GM18861 (cell line): ENCODE data around the gene SPTB.

Source experiments
- ATAC-seq: cut with Tn5 transposase; IDR thresholded peaks from one replicate; pipeline ENCODE4 v1.9.1; 2021; ENCODE audit not compliant: unreplicated experiment

SPTB gene

DNA sequence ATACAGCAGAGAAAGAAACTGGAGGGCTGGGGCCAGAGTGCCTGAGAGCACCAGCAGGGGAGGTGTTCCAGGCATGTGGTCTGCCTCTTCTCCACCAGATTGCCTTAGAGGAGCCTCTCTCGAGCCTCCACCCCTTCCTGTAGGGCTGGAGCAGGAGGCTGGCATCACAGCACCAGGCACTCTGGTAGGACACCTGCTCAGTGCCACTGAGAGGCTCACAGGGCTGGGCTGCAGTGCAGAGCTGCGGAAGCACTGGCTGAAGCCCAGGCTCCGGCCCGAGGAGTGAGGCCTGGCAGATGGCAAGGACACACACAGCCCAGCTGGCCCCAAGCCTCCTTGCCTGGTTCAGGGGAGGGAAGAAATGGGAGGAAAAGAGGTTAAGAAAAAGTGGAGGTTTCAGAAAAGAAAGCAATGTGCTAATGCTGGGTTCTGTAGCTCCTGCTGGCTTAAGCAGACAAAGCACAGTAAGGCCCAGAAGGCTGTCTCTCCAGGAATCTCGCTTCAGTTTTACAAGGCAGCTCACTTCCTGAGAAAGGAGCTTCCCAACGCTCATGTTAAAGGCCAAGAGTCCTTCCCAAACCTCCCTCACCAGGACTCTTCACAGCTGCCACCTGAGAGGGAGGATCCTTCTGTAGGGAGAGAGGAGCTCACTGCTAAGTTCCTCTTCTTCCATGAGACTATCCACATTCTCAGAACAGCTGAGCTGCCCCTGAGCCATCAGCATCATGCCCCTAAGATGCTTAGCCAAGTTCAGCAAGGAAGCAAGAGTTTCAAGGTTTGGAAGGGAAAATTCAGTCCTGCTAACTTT, 23.8 kb downstream of the SPTB start:
- no peak for ATAC-seq

DNA sequence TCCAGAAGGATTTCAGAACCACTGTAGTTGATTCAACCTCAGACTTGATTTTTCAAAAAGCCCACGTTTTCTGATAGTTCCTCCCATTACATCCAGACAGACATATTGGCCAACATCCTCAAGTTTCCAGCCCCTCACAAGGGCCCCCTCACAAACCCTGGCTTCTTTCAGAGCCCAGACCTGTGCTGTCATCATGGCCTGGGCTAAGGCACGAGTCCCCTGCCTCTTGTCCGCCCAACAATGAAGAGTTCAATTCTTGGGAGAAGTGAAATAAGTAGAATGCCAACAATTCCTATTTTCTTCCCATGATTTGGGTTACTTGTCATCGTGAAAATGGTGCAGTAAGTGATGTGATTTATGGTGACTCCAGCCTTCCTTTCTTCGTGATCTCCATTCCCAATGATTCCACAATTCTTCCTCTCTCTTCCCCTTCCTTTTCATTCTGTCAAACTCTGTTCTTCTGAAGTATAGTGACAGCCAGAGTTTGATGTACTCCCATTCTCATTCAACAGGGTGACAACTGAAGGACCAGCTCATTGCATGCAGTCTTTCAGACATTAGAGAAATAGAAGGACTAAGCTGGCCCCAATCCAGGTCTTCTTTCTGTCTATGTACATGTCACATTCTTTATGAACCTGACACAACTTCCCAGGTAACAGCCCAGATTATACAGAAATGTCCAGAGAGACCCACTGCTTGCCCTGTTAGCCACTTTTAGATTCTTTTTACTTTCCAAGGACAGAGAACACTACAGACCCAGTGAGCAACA, 29.2 kb downstream of the SPTB start:
- no peak for ATAC-seq

DNA sequence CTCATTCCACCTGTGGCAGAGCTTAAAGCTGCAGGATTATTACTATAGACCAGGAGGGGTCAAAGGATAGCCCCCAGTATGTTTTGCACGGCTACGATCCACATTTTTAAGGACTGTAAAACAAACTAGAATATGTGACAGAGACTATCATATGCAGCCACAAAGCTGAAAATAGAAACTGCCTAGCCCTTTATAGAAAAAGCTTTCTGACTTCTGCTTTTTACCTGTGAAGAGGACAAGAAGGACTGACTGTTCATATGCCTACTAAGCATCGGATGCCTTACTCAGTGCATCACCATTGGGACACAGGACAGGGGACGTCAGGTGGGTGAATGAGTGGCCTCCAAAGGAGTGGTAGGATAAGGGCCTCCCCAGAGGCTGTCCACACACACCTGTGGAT, 29.8 kb downstream of the SPTB start:
- ATAC-seq = no peak

DNA sequence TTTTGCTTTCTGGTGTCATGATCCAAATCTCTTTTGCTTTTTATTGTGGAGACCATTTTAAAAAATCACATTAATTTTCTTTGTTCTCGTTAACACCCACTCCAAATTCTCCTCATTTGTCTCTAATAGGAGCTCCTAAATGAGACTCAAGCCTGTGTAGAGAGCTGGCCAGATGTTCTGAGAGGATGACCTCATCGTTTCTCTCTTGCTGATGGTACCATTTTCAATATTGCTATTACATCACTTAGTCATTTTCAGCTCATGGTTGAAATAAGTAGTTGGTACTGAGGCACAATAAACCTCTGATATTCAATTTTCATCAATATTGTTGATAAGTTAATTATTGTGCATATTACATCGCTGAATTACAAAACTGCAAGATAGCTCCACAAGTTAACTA, 31.5 kb downstream of the SPTB start:
- ATAC-seq = no peak

DNA sequence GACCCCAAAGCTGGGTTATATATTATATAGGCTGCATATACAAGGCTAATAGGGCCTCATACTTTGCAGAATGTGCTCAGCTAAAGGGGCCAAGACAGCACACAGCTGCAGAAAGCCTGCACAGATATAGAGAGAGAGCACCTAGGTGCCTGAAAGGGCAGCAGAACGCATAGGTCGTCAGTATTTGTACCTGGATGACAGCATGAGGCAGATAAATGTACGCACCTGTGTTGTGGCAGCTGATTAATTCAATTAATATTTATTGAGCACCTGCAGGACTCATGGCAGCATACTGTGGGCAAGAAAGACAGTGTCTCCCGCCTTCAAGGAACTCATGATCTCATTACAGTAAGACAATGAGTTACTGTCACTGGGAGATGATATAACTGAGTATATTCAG, 33.4 kb downstream of the SPTB start:
- no peak for ATAC-seq

DNA sequence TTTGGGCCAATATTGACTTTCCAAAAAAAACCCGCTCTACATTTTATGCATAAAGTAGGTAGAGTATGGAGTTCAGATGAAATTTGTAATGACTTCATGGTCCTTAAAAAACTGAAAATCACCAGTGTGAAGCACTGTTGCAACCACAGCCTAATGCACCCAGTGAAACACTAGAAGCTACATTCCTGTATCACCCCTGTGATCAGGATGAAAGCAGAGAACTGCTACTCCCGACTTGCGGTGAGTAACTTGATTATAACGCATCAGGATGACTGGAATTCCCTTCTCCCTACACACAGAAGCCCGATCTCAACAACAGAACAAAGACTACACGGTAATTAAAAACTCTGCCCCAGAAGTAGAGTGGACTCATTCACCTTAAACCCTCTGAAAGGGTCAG, 33.8 kb downstream of the SPTB start:
- no peak for ATAC-seq

DNA sequence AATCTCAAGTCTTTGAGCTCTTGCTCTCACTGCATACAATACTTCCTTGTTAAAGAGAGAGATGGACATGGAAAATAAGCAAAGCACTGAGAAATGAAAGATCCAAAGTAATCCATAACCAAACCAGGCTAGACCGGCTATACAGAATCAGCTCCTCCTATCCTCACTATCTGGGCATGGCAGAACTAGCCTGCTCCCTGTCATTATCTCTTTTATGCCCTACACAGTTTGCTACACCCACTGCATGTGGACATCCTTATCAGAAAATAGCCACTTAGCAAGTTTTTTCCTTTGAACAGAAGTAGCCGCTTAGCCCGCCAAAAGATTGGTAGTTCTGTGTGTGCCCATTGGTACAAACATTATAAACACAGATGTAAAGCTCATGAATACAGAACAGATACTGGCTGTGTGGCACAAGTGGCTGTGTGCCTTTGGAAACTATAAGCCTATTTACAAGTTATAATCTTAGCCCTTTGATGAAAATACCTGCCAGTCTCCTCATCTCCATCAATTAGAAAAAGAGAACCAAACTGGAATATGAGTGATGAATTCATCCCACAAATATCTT, 34.7 kb downstream of the SPTB start:
- no peak for ATAC-seq

DNA sequence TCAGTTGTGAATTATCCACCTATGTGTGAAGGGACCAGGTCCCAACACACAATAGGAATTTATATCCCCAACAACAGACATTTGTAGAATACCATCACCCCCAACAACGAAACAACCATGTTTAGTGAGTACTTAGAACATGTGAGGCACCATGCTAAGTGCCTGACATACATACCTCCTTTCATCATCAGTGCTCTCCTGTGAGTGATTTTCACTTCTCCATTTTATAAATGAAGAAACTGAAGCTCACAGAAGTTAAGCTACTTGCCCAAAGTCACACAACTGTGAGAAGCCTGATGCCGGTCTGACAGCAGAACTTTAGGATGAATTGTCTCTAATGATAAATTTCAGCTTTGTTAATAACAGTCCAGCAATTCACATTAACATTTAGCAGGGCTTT, 35.4 kb downstream of the SPTB start:
- peak; percentile 60 for ATAC-seq

DNA sequence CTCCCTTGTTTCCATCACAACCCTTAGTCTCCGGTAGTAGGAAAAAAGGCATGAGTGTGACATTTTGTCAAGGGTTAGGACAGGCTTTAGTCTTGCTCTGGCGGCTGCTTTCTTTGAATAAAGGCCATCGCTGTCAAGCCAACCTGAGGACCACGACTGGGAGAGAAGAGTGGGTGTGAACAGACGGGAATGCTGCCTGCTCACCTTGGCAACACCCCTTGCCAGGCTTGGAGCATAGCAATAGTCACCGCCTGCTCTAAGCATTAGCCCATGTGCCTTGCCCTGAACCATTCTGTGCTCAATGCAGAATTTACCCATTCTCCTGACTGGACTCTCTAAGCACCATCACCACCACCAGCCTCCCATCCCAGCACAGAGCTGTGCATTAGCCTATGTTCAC, 36.2 kb downstream of the SPTB start:
- ATAC-seq = no peak

DNA sequence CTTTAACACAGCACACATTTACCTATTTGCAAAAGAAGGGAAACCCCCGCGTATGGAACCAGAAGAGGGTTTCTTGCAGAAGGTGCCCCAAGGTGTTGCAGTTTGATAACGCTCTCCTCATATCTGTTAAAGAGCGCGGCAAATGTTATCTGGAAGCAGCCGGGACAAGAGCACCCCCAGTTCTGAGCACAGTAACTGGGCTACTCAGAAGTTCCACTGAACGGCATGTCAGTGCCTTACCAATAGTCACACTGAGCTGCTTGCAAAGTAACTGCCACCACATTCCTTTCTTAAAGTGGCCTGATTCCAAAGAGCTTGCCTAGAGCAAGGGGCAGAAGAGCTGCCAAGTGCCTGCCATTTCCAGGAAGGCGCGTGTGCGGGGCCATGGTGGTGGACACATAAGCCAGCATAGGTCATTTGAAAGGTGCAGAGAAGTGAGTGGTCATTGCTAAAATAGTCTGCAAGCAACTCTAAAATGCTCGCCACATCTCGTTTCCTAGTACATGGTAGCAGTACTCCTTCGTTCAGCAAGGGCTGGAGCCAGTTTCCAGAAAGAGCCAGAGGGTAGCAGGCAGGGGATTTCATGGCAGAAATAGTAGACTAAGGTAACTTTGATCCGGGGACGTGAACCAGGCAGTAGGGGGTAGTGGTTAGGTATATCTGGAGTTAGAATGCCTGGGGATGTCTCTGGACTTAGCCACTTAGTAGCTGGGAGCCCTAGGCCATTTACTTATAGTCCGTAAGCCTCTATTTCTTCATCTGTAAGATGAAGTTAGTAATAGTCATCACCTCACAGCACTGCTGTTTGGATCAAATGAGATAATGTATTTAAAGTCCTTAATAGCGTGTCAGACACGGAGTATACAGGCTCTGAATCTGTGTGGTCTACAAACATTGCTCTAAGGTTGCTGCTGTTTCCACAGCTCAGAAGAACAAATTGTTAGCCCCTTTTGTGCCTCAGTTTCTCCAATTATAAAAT, 37.6 kb downstream of the SPTB start:
- no peak for ATAC-seq

DNA sequence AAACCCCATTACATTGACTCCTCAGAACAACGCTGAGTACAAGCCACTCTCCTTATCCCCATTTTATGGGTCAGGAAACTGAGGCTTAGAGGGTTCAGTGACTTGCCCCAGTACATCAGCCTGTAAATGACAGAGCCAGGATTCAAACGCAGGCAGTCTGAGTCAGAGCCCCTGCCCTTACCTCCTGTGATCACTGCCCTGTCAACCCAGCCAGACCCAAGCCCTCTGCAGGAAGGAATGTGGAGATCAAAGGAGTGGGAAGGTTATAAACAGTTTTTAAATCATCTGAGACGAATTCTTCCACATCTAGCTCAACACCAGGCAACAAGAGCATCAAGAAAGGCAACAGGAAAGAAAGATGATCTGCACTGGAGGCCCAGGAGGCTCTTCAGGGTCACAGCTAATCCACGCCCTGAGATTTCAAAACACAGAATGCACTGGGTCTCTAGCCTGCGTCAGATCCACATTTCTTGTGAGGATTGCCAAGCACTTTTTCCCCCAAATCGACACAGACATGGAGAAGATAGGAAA, 38.5 kb downstream of the SPTB start:
- no peak for ATAC-seq

DNA sequence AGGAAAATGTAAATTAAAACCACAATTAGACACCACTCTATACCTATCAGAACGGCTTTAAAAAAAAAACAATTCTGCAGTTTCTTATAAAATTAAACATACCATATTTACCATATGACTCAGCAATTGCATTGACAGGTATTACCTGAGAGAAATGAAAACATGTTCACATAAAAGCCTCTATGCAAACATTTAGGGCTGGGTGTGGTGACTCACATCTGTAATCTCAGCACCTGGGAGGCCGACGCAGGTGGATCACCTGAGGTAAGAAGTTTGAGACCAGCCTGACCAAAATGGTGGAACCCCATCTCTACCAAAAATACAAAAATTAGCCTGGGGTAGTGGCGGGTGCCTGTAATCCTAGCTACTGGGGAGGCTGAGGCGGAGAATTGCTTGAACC, 41.1 kb downstream of the SPTB start:
- ATAC-seq = no peak

DNA sequence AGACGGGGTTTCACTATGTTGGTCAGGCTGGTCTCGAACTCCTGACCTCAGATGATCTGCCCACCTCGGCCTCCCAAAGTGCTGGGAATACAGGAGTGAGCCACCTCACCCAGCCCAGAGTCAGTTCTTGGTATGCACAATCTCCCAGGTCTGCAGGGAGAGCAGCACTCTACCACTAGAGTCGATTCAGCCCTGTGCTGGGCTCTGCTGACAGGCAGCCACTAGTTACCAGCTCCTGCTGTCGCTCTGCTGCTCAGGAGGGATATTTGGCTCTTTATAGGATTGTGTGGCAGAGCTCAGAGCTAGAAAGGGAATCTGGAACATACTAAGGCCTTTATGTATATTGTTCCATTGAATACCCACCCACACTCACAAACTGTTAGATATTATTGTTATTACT, 44.3 kb downstream of the SPTB start:
- no peak for ATAC-seq

DNA sequence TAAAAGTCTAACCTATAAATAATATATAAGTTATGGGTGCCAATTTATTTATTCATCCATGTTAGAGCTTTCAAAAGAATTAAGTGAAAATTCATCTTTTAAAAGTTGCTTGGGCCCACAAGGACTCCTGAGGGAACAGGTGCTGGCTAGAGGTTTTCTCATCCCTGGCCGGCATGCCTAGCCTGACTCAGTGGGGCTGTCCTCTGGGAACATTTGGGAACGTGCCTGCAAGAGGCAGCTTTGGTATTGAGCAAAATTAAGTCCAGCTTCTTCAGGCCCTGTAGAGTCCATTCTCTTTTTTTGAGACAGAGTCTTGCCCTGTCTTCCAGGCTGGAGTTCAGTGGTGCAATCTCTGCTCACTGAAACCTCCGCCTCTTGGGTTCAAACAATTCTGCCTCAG, 44.7 kb downstream of the SPTB start:
- ATAC-seq = no peak

DNA sequence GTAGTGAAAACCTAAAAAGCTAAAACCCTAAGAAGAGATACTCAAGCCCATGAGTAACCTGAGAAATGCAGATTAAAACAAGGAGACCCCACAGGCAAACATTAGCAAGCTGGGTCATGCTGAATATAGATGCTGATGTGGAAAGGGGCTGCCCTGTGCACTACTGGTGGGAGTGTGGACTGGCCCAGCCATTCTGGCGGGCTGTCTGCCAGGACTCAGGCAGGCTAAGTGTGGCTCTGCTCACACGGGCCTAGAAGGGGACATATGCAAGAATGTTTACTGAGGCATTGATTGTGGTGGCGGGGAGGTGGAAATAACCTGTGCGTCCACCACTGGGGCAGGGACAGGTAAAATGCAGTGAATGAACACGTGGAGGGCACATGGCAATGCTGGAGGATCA, 48.3 kb downstream of the SPTB start:
- no peak for ATAC-seq

DNA sequence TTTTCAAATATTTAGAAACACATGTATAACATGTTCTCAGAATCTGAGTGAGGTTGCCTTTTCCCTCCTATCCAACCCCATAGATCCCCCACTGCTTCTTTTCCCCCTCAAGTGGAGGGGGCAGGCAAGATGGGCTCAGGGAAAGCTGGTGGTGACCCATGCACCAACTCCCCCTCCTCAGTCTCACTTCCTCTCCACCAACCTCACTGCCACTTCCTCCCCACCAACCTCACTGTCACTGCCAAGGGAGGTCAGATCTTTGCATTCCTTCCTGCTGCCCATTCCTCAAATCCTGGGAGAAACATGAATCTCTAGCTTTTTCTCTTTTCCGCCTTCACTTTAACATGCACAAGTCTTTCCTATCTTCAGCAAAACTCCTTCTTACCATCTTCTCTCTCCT, 48.7 kb downstream of the SPTB start:
- no peak for ATAC-seq

DNA sequence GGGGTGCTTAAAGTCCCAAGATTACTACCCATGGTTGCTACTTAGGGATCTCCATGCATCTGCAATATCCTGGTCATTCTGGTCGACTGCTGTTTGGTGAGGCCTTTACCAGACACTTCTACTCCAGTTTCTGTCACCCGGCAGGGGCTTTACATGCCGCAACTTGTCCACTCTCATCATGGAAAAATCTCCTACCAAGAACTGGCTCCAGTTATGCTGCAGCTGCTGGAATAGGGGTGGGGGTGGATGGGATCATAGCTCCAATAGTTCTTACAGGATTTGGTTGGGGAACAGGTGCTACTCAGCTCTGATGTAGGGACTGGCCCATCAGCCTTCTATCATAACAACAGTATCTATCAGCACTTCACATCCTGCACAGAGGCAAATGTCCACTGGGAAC, 51.6 kb downstream of the SPTB start:
- ATAC-seq = no peak

DNA sequence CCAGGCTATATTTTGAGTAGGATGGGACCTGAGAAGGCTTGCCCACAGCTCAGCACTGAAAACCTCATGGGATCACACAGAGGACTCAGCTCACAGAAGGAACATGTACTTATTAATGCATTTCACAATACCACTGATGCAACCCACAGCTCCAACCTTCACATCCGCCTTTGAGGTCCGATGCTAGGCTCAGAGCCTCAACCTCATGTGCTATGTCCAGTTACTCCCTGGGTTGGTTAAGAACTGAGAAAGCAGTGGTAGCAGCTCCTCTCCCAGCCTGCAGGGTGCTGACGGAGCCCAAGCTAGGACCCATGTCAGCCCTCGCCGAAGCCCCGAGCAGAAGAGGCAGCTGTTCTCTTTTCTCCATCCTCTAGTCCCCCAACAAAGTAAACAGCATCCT, 52.9 kb downstream of the SPTB start:
- no peak for ATAC-seq

DNA sequence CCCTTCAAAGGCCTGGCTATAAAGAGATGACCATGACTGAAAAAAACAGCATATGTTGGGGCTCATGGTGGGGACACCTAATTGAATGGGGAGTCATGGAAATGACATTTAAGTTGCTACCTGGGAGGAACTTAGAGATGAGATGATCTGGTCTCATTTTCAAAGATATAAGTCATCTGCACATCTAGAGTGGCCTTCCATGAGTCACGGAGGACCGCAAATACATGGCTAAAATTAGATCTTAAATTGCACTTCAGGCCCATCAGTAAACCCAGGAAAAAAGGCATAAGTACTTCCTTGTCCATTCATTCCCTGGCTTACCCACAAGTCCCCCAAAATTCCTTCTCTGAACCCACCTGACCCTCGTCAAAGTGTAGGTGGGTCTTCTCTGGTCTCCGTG, 53.4 kb downstream of the SPTB start:
- ATAC-seq = no peak

DNA sequence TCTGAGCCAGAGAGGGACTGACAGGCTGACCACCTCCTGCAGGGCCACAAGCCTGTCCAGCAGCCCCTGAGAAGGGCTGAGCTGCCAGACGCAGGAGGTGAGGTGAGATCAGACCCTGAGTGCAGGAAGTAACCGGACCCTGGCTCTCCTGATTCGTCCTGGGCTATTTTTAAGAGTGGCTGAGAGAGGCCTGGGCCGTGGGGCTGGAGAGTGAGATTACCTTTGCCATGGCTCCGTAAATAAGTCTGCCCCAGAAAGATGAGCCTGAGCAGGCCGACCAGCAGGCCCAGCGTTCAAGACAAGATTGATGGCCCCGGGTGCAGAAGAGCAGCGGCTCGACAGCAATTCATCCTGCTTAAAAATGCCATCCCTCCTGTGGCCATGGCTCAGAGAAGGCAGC, 54.2 kb downstream of the SPTB start:
- no peak for ATAC-seq

DNA sequence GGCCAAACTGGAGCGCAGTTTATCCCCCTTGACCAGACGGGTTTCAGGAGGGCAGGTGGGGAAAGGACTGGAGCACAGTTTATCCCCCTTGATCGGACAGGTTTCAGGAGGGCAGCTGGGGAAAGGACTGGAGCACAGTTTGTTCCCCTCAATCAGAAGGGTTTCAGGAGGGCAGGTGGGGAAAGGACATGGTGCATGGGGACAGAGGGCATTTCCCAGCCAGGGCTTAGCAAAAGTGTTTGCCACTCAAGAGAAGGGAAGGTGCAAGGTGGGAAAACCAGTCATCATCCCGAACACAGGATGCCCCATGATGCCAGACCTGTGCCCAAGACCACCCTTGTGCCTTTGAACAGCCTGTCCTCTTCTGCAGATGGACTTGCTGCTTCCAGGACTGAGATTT, 54.7 kb downstream of the SPTB start:
- ATAC-seq = no peak
